Loucy (cell line): ENCODE data around the gene MSANTD1.
A peak's percentile ranks its signal among the peaks of the same experiment; 100 is the strongest.

ENCODE experiments used
- H2AFZ ChIP-seq: fragments of 200-600 bp; sonication (generic); 2 replicates; pipeline ENCODE4 v1.6.0; 2016; ENCODE audit warnings: antibody characterized with exemption, mild to moderate bottlenecking, low read length, moderate library complexity
- H3F3A ChIP-seq: fragments of 200-600 bp; 2 replicates; pipeline ENCODE4 v1.6.0; 2016; ENCODE audit warnings: antibody characterized with exemption, low read depth, mild to moderate bottlenecking
- H3K27me3 ChIP-seq: fragments of 200-600 bp; sonication (generic); 2 replicates; pipeline ENCODE4 v1.6.1; 2014; ENCODE audit warnings: low read length, mild to moderate bottlenecking; ENCODE audit not compliant: insufficient read depth, poor library complexity, severe bottlenecking
- H3K36me3 ChIP-seq: fragments of 200-600 bp; sonication (generic); 2 replicates; pipeline ENCODE4 v1.6.1; 2016; ENCODE audit warnings: low read length; ENCODE audit not compliant: insufficient read depth
- H3K4me1 ChIP-seq: fragments of 200-600 bp; sonication (generic); 2 replicates; pipeline ENCODE4 v1.5.1; 2014; ENCODE audit warnings: low read length, mild to moderate bottlenecking; ENCODE audit not compliant: insufficient read depth, poor library complexity, severe bottlenecking
- H3K4me2 ChIP-seq: fragments of 200-600 bp; sonication (generic); 2 replicates; pipeline ENCODE4 v1.6.0; 2014; ENCODE audit warnings: antibody characterized with exemption, low read length, low read depth, mild to moderate bottlenecking; ENCODE audit not compliant: poor library complexity, severe bottlenecking
- H3K4me3 ChIP-seq: fragments of 200-600 bp; sonication (generic); 2 replicates; pipeline ENCODE4 v1.5.1; 2014; ENCODE audit warnings: low read length, mild to moderate bottlenecking, mixed read lengths; ENCODE audit not compliant: poor library complexity, severe bottlenecking
- H3K79me2 ChIP-seq: fragments of 200-600 bp; sonication (generic); 2 replicates; pipeline ENCODE4 v1.6.1; 2014; ENCODE audit warnings: low read length; ENCODE audit not compliant: insufficient read depth
- H3K9ac ChIP-seq: fragments of 200-600 bp; sonication (generic); 2 replicates; pipeline ENCODE4 v1.6.0; 2014; ENCODE audit warnings: mild to moderate bottlenecking, low read depth, low read length, moderate library complexity; ENCODE audit not compliant: poor library complexity, severe bottlenecking
- H3K9me2 ChIP-seq: fragments of 200-600 bp; sonication (generic); replicated peaks from 2 replicates; pipeline ENCODE4 v1.6.1; 2016; ENCODE audit warnings: low read depth, low read length, mixed read lengths
- H3K9me3 ChIP-seq: fragments of 200-600 bp; sonication (generic); 2 replicates; pipeline ENCODE4 v1.6.1; 2014; ENCODE audit warnings: mild to moderate bottlenecking, antibody characterized with exemption, low read length, low read depth; ENCODE audit not compliant: insufficient read depth
- H4K20me1 ChIP-seq: fragments of 200-600 bp; sonication (generic); 2 replicates; pipeline ENCODE4 v1.6.0; 2014; ENCODE audit warnings: antibody characterized with exemption, low read length, mild to moderate bottlenecking; ENCODE audit not compliant: insufficient read depth, poor library complexity, severe bottlenecking
- EZH2phosphoT487 ChIP-seq: fragments of 200-600 bp; IDR thresholded peaks from 2 replicates; pipeline ENCODE4 v1.6.1; 2018; ENCODE audit warnings: antibody characterized with exemption, mild to moderate bottlenecking, moderate library complexity, borderline replicate concordance
- TF ChIP-seq, protein P1 (sequence below): fragments of 200-600 bp; sonication (generic); conservative IDR thresholded peaks from 2 replicates; pipeline ENCODE4 v1.5.1; 2014; ENCODE audit warnings: mild to moderate bottlenecking, antibody characterized with exemption, low read length

MSANTD1 gene

DNA sequence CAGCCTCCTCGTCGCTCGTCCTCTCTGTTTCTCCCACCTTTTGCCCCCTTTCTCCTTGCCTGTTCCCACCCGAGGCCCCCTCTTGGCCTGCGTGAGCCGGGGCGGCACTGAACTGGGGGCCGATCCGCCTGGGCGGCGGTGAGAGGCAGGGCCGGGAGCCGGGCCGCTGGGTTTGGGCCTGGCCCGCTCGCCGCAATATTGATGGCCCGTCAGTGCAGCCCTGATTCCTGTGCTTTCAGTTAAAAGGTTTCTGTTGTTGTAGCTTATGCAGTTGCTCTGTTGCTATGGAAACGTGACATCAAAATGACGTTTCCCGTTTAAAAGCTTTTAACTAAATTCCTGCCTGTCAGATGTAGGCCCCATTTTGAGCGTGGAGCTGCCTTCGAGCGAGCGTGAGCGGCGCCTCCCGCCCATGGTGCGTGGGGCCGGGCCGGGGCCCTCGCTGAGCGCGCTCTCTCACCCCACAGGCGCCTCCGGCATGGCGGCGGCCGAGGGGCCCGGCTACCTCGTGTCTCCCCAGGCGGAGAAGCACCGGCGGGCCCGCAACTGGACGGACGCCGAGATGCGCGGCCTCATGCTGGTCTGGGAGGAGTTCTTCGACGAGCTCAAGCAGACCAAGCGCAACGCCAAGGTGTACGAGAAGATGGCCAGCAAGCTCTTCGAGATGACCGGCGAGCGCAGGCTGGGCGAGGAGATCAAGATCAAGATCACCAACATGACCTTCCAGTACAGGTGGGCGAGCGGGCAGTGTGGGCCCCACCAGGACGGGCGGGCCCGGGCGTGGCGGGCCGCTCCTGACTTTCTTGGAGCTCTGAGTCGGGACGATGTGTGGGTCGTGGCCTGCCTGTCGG is at the start of gene MSANTD1:
Gene MSANTD1 (plus strand): TSS at position 349 of the 851 bp plus-strand sequence. CDS start 64 bp downstream, at position 413.
- Histone ChIP-seq H3K27me3 (no peaks in the 10 kb centered on the region), H2AFZ (no peak within 1 kb of the TSS), H3K9me3 (no peaks in the 10 kb centered on the region), H3K36me3 (no peaks in the 10 kb centered on the region), H3K4me2 (no peak within 1 kb of the TSS), H3K9ac (no peak within 1 kb of the TSS), H3K4me1 (peaks cover 11% of the 10 kb centered on the region), H3K9me2 (no peaks in the 10 kb centered on the region), H3K79me2 (no peaks in the 10 kb centered on the region), H4K20me1 (no peaks in the 10 kb centered on the region), H3K4me3 (no peak within 1 kb of the TSS), H3F3A (no peaks in the 10 kb centered on the region)
- TF ChIP-seq EZH2phosphoT487, result no peak
- TF ChIP-seq, protein P1, sequence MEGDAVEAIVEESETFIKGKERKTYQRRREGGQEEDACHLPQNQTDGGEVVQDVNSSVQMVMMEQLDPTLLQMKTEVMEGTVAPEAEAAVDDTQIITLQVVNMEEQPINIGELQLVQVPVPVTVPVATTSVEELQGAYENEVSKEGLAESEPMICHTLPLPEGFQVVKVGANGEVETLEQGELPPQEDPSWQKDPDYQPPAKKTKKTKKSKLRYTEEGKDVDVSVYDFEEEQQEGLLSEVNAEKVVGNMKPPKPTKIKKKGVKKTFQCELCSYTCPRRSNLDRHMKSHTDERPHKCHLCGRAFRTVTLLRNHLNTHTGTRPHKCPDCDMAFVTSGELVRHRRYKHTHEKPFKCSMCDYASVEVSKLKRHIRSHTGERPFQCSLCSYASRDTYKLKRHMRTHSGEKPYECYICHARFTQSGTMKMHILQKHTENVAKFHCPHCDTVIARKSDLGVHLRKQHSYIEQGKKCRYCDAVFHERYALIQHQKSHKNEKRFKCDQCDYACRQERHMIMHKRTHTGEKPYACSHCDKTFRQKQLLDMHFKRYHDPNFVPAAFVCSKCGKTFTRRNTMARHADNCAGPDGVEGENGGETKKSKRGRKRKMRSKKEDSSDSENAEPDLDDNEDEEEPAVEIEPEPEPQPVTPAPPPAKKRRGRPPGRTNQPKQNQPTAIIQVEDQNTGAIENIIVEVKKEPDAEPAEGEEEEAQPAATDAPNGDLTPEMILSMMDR, result no peak

DNA sequence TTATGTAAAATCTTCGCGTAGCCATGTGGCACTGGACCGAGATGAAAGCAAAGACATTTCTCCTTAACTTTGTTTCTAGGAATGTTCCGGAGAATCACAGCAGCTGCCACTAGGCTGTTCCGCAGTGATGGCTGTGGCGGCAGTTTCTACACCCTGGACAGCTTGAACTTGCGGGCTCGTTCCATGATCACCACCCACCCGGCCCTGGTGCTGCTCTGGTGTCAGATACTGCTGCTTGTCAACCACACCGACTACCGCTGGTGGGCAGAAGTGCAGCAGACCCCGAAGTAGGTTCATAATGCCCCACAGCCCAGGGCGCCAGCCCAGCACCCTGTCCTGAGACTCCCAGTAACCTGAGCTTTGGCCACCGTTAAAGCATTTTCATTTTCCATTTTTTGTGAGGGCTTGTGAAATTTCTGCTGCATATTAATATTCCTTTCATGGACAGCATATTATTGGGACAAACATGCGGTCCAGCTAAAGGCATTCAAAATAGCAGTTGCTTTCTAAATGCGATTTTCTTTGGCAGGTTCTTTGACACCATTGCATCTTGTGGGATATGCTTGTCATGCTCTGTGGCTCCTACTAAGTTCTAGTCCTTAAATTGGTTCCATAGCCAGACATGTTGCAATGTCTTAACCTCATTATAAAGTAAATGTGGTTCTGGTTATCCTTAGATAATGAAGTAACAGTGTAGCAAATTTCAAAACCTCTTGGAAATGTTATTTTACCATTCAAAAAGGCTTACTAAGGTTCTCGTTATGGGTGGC is 49.1 kb upstream of the MSANTD1 start:
- Histone ChIP-seq H3K4me2 (no peak overlapping the region), H3F3A (peaks cover 16% of the 10 kb centered on the region), H3K36me3 (0 out of 2 replicates have a peak, but pooled peaks cover 3% of the 10 kb centered on the region)

DNA sequence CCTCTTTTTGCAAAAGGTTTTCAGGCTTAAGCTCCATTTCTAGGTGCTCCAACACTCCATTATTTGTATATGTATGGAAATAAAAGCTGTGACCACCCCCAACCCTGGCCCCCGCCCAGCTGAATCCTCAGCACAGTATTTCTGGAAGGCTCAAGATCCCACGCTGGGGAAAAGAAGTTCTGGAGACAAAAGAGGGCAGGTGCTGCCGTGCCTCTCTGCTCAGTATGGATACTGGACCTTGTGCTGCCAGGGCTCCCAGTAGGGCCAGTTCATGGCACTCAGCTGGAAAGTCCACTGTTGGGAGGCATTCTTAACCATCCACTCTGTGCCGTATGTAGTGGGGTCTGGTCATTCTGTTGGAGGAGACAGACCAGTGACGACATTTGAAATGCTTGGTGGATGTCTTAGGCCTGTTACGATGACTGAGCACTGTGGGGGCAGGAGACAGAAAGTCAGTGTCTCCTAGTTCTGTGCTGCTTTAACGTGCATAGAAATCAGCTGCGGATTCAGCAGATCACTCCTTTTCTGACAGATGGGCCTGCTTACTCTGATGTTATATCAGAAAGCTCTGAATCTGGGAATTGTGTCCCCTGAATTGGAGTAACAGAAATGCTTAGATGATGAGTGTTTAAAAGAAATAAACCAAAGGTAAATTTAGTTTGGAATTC is 48.4 kb upstream of the MSANTD1 start:
- H3K79me2 ChIP-seq, result no peaks in the 10 kb centered on the region; the same call in 1 of the 2 replicates
- peaks cover 76% of the 10 kb centered on the region for H3K4me1 ChIP-seq
- H2AFZ ChIP-seq, result no peak overlapping the region
- 0 out of 2 replicates have a peak, but pooled peaks cover 3% of the 10 kb centered on the region for H3K36me3 ChIP-seq
- H3K4me3 ChIP-seq, result no peak overlapping the region
- H3K4me2 ChIP-seq, result peak overlapping the region; percentile 92
- H3K9me3 ChIP-seq, result no peaks in the 10 kb centered on the region
- no peaks in the 10 kb centered on the region for H3K9me2 ChIP-seq
- H3K27me3 ChIP-seq, result no peaks in the 10 kb centered on the region
- H3F3A ChIP-seq, result peaks cover 16% of the 10 kb centered on the region
- TF ChIP-seq, protein P1, result no peak
- TF ChIP-seq EZH2phosphoT487, result no peak
- peak overlapping the region; percentile 82 for H3K9ac ChIP-seq
- H4K20me1 ChIP-seq, result no peaks in the 10 kb centered on the region

More for the DNA sequence above, 49.1 kb upstream of the MSANTD1 start:
- Histone ChIP-seq H3K9ac (peak overlapping the region; percentile 82), H4K20me1 (no peaks in the 10 kb centered on the region), H3K9me3 (no peaks in the 10 kb centered on the region), H3K9me2 (no peaks in the 10 kb centered on the region), H2AFZ (no peak overlapping the region), H3K4me3 (no peak overlapping the region), H3K79me2 (no peaks in the 10 kb centered on the region; the same call in 1 of the 2 replicates), H3K4me1 (peaks cover 78% of the 10 kb centered on the region), H3K27me3 (no peaks in the 10 kb centered on the region)
- TF ChIP-seq, protein P1, result no peak
- no peak for TF ChIP-seq EZH2phosphoT487
